GM13976 (cell line): ENCODE data around the gene PCYOX1L.
"Not testable (repeated sequence)": the region's sequence is repeated elsewhere in the genome, so short reads cannot be mapped to it uniquely, and the experiment has no call there.

Source experiments
- DNase-seq: peaks from one replicate; pipeline ENCODE4 v3.0.0; 2012; ENCODE audit warnings: low spot score
- CTCF ChIP-seq: IDR thresholded peaks from 2 replicates; pipeline ENCODE4 v1.5.1; 2012; ENCODE audit warnings: borderline replicate concordance, mild to moderate bottlenecking; ENCODE audit not compliant: insufficient read depth; ENCODE audit errors: extremely low read depth, missing control alignments, control extremely low read depth
- in situ Hi-C: fragments of 300-500 bp; cut with MboI; formaldehyde crosslinking; loops from one replicate; pipeline ENCODE4 v1.12.0; 2022; ENCODE audit warnings: low sequenced_read_pairs, mixed read lengths, inconsistent platforms; ENCODE audit not compliant: unreplicated experiment

PCYOX1L gene

GRCh38 chr5:149386166-149386565, 28.3 kb downstream of the PCYOX1L start:
- no peak for DNase-seq
- in situ Hi-C loops: no loop called here
- no peak for TF ChIP-seq CTCF

- in situ Hi-C loops: no loop called here
- DNase-seq: no peak
These were observed 29.3 kb downstream of the PCYOX1L start for GRCh38 chr5:149387081-149387631.

GRCh38 chr5:149387982-149388381, 30.1 kb downstream of the PCYOX1L start:
- DNase-seq: no peak
- in situ Hi-C loops: no loop called here
- no peak for TF ChIP-seq CTCF

More at GRCh38 chr5:149387081-149387631, 29.3 kb downstream of the PCYOX1L start:
- TF ChIP-seq CTCF: no peak

GRCh38 chr5:149388498-149389190, 30.8 kb downstream of the PCYOX1L start:
- DNase-seq: no peak
- no peak for TF ChIP-seq CTCF
- in situ Hi-C loops: no loop called here

- no peak for DNase-seq
- TF ChIP-seq CTCF: no peak
- in situ Hi-C loops: no loop called here
These were observed 32.0 kb downstream of the PCYOX1L start for GRCh38 chr5:149389552-149390495.

GRCh38 chr5:149391076-149391475, 33.2 kb downstream of the PCYOX1L start:
- in situ Hi-C loops, DNase-seq: not testable (repeated sequence)
